HG03520 (cell line): ENCODE measurements around the gene RPS6KB1.
"Not testable (repeated sequence)": the region's sequence is repeated elsewhere in the genome, so short reads cannot be mapped to it uniquely, and the experiment has no call there.

Source experiments
- ATAC-seq: cut with Tn5 transposase; IDR thresholded peaks from one replicate; pipeline ENCODE4 v1.9.1; 2021; ENCODE audit warnings: mild to moderate bottlenecking, moderate library complexity; ENCODE audit not compliant: unreplicated experiment

Gene RPS6KB1

GRCh38 chr17:59892924-59893675 is at the start of gene RPS6KB1, which contains the start of gene TUBD1:
Gene RPS6KB1 (plus strand): TSS chr17:59893121. CDS start chr17:59893185, 64 bp downstream.
Gene TUBD1 (minus strand): TSS chr17:59892943. CDS start chr17:59891002, 1,941 bp downstream.
- ATAC-seq, result peak; percentile 83

- ATAC-seq, result no peak
Measured at GRCh38 chr17:59844884-59845594, 47.9 kb upstream of the RPS6KB1 start.

DNA sequence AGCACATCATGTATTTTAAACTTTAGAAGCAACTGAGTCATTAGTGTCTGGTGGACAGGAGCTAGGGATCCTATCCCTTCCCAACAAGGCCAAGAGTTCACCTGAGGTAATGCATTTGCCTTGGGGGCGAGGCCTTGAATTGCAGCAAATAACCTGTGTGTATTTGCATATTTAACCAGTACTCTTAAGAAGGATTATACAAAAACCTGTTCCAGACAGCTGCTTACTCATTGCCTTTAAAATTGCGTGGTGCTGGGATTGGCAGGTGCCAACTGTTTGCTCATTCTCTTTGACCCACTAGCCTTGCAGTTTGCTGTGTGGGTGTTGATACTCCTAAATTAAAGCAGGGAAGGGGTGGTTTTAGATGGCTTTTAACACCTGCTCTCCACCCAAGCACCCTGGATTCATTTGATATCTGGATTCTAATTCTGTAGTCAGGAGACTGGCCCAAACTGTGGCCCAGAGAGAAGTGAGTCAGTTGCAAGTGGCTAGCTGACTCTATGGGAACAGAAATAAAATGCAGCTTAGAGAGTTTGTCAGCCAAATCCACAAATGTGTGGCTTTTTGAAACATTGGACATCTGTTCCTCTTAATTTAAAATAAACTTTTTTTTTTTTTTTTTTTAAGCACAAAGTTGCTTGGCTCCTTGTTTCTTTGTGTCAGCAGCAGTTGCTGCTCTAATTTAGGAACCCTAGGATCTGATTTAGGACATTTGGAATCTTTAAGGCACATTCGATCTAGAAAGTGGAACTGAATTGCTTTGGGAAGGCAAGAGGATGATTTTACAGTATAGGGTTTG is 47.1 kb upstream of the RPS6KB1 start:
- no peak for ATAC-seq

GRCh38 chr17:59846394-59847165 is 46.3 kb upstream of the RPS6KB1 start:
- peak; percentile 33 for ATAC-seq

- ATAC-seq, result no peak
Measured at GRCh38 chr17:59848385-59848668, 44.6 kb upstream of the RPS6KB1 start.

GRCh38 chr17:59848778-59849177 is 44.1 kb upstream of the RPS6KB1 start:
- no peak for ATAC-seq

DNA sequence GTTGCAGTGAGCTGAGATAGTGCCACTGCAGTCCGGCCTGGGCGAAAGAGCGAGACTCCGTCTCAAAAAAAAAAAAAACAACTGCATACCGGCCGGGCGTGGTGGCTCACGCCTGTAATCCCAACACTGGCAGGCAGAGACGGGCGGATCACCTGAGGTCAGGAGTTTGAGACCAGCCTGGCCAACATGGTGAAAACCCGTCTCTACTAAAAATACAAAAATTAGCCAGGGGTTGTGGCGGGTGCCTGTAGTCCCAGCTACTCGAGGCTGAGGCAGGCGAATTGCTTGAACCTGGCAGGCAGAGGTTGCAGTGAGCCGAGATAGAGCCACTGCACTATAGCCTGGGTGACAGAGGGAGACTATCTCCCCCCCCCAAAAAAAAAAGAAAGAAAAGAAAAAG is 42.6 kb upstream of the RPS6KB1 start:
- not testable (repeated sequence) for ATAC-seq

- no peak for ATAC-seq
Measured at GRCh38 chr17:59851439-59852375, 41.2 kb upstream of the RPS6KB1 start.

DNA sequence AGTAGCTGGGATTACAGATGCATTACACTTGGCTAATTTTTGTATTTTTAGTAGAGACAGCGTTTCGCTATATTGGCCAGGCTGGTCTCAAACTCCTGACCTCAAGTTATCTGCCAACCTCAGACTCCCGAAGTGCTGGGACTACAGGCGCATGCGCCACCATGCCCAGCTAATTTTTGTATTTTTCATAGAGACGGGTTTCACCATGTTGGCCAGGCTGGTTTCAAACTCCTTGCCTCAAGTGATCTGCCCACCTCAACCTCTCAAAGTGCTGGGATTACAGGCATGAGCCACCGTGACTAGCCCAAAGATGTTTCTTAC is 40.1 kb upstream of the RPS6KB1 start:
- not testable (repeated sequence) for ATAC-seq

DNA sequence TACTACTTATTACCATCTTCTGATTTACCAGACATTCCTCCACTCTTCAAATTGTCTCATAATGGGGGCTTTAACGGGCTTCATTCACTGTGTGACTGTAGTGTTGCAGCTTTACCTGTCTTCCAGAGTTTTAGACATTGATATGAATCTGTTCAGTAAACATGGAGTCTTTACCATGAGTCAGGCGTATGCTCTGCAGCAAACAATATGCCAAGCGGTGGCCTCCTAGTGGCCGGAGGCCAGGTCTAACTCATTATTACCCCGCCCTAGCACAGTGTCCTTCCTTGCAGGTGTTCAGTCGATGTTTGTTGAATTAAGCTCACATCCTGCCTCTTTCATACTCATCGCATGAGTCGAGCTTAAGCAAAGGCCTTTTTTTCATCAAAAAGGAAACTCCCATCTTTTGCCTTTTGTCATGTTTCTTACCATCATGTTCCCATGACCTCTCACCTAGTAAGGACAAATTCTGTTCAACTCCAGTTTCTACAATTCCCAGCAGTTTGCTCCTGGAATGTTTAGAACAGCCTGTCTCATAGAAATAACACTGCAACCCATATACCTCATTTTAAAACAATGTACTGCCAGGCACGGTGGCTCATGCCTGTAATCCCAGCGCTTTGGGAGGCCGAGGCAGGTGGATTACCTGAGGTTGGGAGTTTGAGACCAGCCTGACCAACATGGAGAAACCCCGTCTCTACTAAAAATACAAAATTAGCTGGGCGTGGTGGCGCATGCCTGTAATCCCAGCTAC is 39.6 kb upstream of the RPS6KB1 start:
- ATAC-seq, result no peak

GRCh38 chr17:59853919-59854729 is 38.8 kb upstream of the RPS6KB1 start:
- ATAC-seq, result not testable (repeated sequence)

DNA sequence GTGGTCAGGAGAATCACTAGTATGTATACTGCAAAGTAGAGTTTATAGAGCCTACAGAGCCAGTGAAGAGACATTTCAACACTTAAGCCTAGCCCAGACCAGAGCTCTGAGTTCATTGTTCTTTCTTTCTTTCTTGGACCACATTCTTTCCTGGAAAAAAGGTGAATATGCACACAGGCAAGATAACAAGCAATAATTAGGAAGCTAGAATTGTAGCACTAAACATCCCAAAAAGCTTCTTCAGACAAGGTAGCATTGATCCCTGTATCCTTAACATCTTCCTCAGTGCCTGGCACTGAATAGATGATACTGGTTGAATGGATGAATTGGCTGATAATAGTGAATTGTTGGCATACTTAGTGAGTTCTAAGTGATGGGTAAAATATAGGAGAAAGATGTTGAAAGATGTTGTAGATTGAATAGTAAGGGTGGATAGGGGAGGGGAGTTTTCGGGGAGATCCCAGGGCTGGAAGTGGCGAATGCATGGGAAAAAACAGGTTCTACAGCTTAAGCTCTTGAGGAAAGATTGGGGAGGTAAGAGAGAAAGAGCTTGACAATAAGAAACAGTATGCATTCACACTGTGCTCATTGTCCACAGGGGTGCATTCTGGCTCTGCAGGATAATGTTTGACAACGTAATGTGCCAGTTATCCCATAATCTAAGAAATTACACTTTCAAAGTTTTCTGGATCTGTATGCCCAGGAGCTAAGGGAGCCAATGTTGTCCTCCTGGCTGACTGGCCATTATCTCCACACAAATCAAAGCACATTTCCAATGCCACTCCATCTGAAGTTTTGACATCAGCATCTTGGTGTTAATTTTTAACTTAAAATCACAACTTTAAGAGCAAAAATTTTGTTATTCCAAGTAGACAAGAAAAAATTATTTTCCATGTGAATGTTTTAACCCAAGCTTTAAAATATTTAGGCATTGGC is 35.8 kb upstream of the RPS6KB1 start:
- ATAC-seq, result no peak

- no peak for ATAC-seq
Measured at GRCh38 chr17:59858167-59858816, 34.6 kb upstream of the RPS6KB1 start.

GRCh38 chr17:59858932-59859331 is 34.0 kb upstream of the RPS6KB1 start:
- no peak for ATAC-seq

- no peak for ATAC-seq
Measured at GRCh38 chr17:59859444-59860025, 33.4 kb upstream of the RPS6KB1 start.

DNA sequence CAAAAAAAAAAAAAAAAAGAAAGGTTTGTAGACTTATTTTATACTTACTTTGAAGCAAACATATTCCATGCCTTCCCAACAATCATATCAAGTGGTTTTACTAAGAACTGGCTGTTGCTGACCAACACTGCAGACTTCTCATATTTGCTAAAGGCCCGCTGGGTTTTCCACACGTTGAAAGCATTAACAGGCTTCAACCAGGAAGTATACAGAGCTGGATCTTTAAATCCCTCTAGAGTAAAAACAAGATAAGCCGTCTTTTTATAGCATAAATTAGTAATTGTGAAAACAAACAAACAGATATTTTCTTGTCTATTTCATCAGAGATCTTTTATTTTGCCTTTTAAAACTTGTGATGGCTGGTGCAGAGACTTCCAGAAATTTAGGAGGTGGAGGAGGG is 29.3 kb upstream of the RPS6KB1 start:
- ATAC-seq, result no peak

- ATAC-seq, result no peak
Measured at GRCh38 chr17:59869941-59870218, 23.0 kb upstream of the RPS6KB1 start.
